IMR-90 (cell line): ENCODE results near the gene TMEM131. TPM values are rescaled to one million over a fixed set of nuclear protein-coding genes. Genes with fewer than 3 reads are reported as not detected.

Experiments
- ATAC-seq: fragments of 200-7000 bp; cut with Tn5 transposase; 2 replicates; pipeline ENCODE4 v1.9.1; 2020; ENCODE audit warnings: low read depth, mild to moderate bottlenecking, moderate library complexity
- BruUV-seq: library from RNA; stranded (reverse); fragments of 400-500 nt; replicated peaks from 2 replicates; lab custom pipeline; 2021; lab: Mats Ljungman, UMichigan
- CTCF ChIA-PET: fragments of 300-600 bp; formaldehyde crosslinking; extraction: SDS; loops from one replicate; lab custom pipeline; 2021; ENCODE audit warnings: antibody characterized with exemption; lab: Yijun Ruan, JAX
- POLR2A ChIA-PET: fragments of 300-600 bp; sonication (Branson Sonifier 250); formaldehyde crosslinking; loops from one replicate; lab custom pipeline; 2022; ENCODE audit warnings: antibody characterized with exemption; ENCODE audit not compliant: unreplicated experiment; lab: Charles Lee
- DNase-seq: peaks from one replicate; pipeline ENCODE4 v3.0.0; 2013
- H2AFZ ChIP-seq: replicated peaks from 2 replicates; pipeline ENCODE3; 2013; ENCODE audit warnings: low read length, mild to moderate bottlenecking; ENCODE audit not compliant: poor library complexity
- H2AK5ac ChIP-seq: 2 replicates; pipeline ENCODE4 v1.6.1; 2013; ENCODE audit warnings: low read depth, low read length, inconsistent platforms
- H2AK9ac ChIP-seq: replicated peaks from 2 replicates; pipeline ENCODE3; 2013; ENCODE audit warnings: mild to moderate bottlenecking, low read depth, low read length, moderate library complexity; ENCODE audit not compliant: poor library complexity
- H2BK120ac ChIP-seq: 2 replicates; pipeline ENCODE4 v1.6.1; 2013; ENCODE audit warnings: low read depth, low read length, inconsistent platforms
- H2BK15ac ChIP-seq: 3 replicates; pipeline ENCODE4 v1.6.1; 2013; ENCODE audit warnings: low read depth, low read length, inconsistent platforms
- H2BK20ac ChIP-seq: 2 replicates; pipeline ENCODE4 v1.6.1; 2013; ENCODE audit warnings: low read depth, mild to moderate bottlenecking, inconsistent platforms, low read length, moderate library complexity
- H2BK5ac ChIP-seq: 2 replicates; pipeline ENCODE4 v1.6.1; 2013; ENCODE audit warnings: mild to moderate bottlenecking, low read depth, low read length, inconsistent platforms; ENCODE audit not compliant: poor library complexity, severe bottlenecking
- H3K14ac ChIP-seq: replicated peaks from 2 replicates; pipeline ENCODE4 v1.6.1; 2013; ENCODE audit warnings: low read depth, low read length, inconsistent platforms
- H3K18ac ChIP-seq: 2 replicates; pipeline ENCODE4 v1.6.1; 2013; ENCODE audit warnings: low read depth, low read length, control low read depth
- H3K23ac ChIP-seq: 2 replicates; pipeline ENCODE4 v1.6.1; 2013; ENCODE audit warnings: low read depth, low read length, inconsistent platforms
- H3K27ac ChIP-seq: 2 replicates; pipeline ENCODE4 v1.5.1; 2013; ENCODE audit warnings: mild to moderate bottlenecking, control low read depth, low read length; ENCODE audit not compliant: insufficient read depth
- H3K27me3 ChIP-seq: 2 replicates; pipeline ENCODE4 v1.6.1; 2013; ENCODE audit warnings: low read length; ENCODE audit not compliant: control insufficient read depth, insufficient read depth
- H3K36me3 ChIP-seq: 2 replicates; pipeline ENCODE4 v1.6.1; 2013; ENCODE audit warnings: low read length, mixed read lengths; ENCODE audit not compliant: control insufficient read depth, insufficient read depth
- H3K4ac ChIP-seq: 2 replicates; pipeline ENCODE4 v1.6.1; 2013; ENCODE audit warnings: low read depth, low read length, inconsistent platforms
- H3K4me1 ChIP-seq: 2 replicates; pipeline ENCODE4 v1.6.1; 2013; ENCODE audit warnings: low read length, mixed read lengths; ENCODE audit not compliant: control insufficient read depth, insufficient read depth
- H3K4me2 ChIP-seq: 2 replicates; pipeline ENCODE4 v1.6.1; 2013; ENCODE audit warnings: low read depth, mild to moderate bottlenecking, control low read depth, low read length, moderate library complexity
- H3K4me3 ChIP-seq: 2 replicates; pipeline ENCODE4 v1.5.1; 2013; ENCODE audit warnings: low read depth, mild to moderate bottlenecking, control low read depth, low read length, moderate library complexity; ENCODE audit not compliant: insufficient read depth
- H3K56ac ChIP-seq: 2 replicates; pipeline ENCODE4 v1.6.1; 2013; ENCODE audit warnings: low read length, inconsistent platforms; ENCODE audit not compliant: insufficient read depth; ENCODE audit errors: extremely low read depth
- H3K79me1 ChIP-seq, 2 experiments: 2 replicates each; pipeline ENCODE4 v1.6.1; 2013; ENCODE audit warnings: low read length in 2 of 2, inconsistent platforms in 1 of 2, low read depth in 1 of 2
- H3K9ac ChIP-seq: 2 replicates; pipeline ENCODE4 v1.6.1; 2013; ENCODE audit warnings: low read depth, low read length, control low read depth
- H3K9me1 ChIP-seq: 2 replicates; pipeline ENCODE4 v1.6.1; 2013; ENCODE audit warnings: low read length, inconsistent platforms; ENCODE audit not compliant: insufficient read depth
- H3K9me3 ChIP-seq: 2 replicates; pipeline ENCODE4 v1.6.1; 2013; ENCODE audit warnings: low read length; ENCODE audit not compliant: control insufficient read depth, insufficient read depth
- H4K20me1 ChIP-seq: 2 replicates; pipeline ENCODE4 v1.6.1; 2013; ENCODE audit warnings: low read length, inconsistent platforms; ENCODE audit not compliant: insufficient read depth
- H4K5ac ChIP-seq: 2 replicates; pipeline ENCODE4 v1.6.1; 2013; ENCODE audit warnings: mild to moderate bottlenecking, low read depth, low read length, control low read depth
- H4K8ac ChIP-seq, 2 experiments: 2 replicates each; pipeline ENCODE4 v1.6.1; 2013; ENCODE audit warnings: low read depth in 2 of 2, low read length in 2 of 2, control low read depth in 1 of 2, inconsistent platforms in 1 of 2
- H4K91ac ChIP-seq: 2 replicates; pipeline ENCODE4 v1.6.1; 2013; ENCODE audit warnings: low read depth, low read length, inconsistent platforms; ENCODE audit not compliant: insufficient read depth
- BHLHE40 ChIP-seq: fragments of 150-350 bp; IDR thresholded peaks from 2 replicates; pipeline ENCODE4 v1.6.1; 2016; ENCODE audit warnings: mild to moderate bottlenecking, low read depth, low read length
- CHD1 ChIP-seq: IDR thresholded peaks from 2 replicates; pipeline ENCODE4 v1.6.1; 2012; ENCODE audit warnings: low read depth, low read length, improper control_type of control experiment
- CTCF ChIP-seq: conservative IDR thresholded peaks from 2 replicates; pipeline ENCODE4 v1.5.1; 2012; ENCODE audit warnings: mild to moderate bottlenecking, low read depth, low read length, improper control_type of control experiment
- FOS ChIP-seq: fragments of 150-350 bp; IDR thresholded peaks from 2 replicates; pipeline ENCODE4 v1.6.1; 2016; ENCODE audit warnings: low read depth, low read length
- MXI1 ChIP-seq: IDR thresholded peaks from 2 replicates; pipeline ENCODE4 v1.6.1; 2012; ENCODE audit warnings: low read depth, mild to moderate bottlenecking, low read length, moderate library complexity, borderline replicate concordance
- NFE2L2 ChIP-seq: fragments of 150-350 bp; IDR thresholded peaks from 2 replicates; pipeline ENCODE4 v1.6.1; 2016; ENCODE audit warnings: low read depth, mild to moderate bottlenecking, low read length
- POLR2A ChIP-seq: IDR thresholded peaks from 2 replicates; pipeline ENCODE4 v1.6.1; 2012; ENCODE audit warnings: mild to moderate bottlenecking, low read depth, low read length
- RAD21 ChIP-seq: IDR thresholded peaks from 2 replicates; pipeline ENCODE4 v1.6.1; 2012; ENCODE audit warnings: low read length, improper control_type of control experiment
- RCOR1 ChIP-seq: IDR thresholded peaks from 2 replicates; pipeline ENCODE4 v1.6.1; 2012; ENCODE audit warnings: mild to moderate bottlenecking, low read length, improper control_type of control experiment; ENCODE audit not compliant: insufficient replicate concordance
- WGBS, 2 experiments: methylation state at CpG; one replicate each; pipeline versions ENCODE4 v1.1.5 to v1.1.7; 2013; ENCODE audit warnings: missing lambda C conversion rate in 2 of 2; ENCODE audit not compliant: insufficient read length in 1 of 2; ENCODE audit errors: extremely low coverage in 2 of 2; 5-methylcytosine and 5-hydroxymethylcytosine counted together
- dilution Hi-C: fragments of 300-500 bp; cut with HindIII; formaldehyde crosslinking; loops from one replicate; pipeline ENCODE4 v1.14.3; 2018; ENCODE audit warnings: low sequenced_read_pairs; ENCODE audit not compliant: unreplicated experiment
- in situ Hi-C: fragments of 300-500 bp; cut with MboI; formaldehyde crosslinking; loops from 3 replicates; pipeline ENCODE4 v1.14.3; 2019; ENCODE audit warnings: low sequenced_read_pairs, inconsistent platforms, mixed read lengths
- intact Hi-C: fragments of 100-400 bp; cut with micrococcal nuclease; formaldehyde crosslinking; loops from 2 replicates; pipeline ENCODE4 v1.10.0; 2022
- polyA plus RNA-seq, 3 experiments: library from polyadenylated mRNA; depleted of rRNA; stranded (reverse); fragments of >200 nt; gene quantifications; 2 replicates each; pipeline ENCODE4 v1.2.3, GENCODE V29; 2012; ENCODE audit warnings: low replicate concordance in 1 of 3
- total RNA-seq: library from RNA; depleted of rRNA; stranded (reverse); fragments of >200 nt; gene quantifications from 2 replicates; pipeline ENCODE4 v1.2.3, GENCODE V29; 2012

The TMEM131 gene
- total and polyA plus RNA-seq, 2 of the 4 experiments (the other 2 are of a cell fraction) = 13.3 to 14.0 TPM

- H2BK5ac ChIP-seq = peak overlapping the region; percentile 70
- H3K9me3 ChIP-seq = no peaks in the 10 kb centered on the region
- H4K5ac ChIP-seq = peak overlapping the region; percentile 69; the same call in 1 of the 2 replicates
- no peak overlapping the region for H3K4ac ChIP-seq
- no peaks in the 10 kb centered on the region for H3K27me3 ChIP-seq
- DNase-seq (no peak), ATAC-seq (peak; percentile 49)
- H4K20me1 ChIP-seq = peaks cover 7% of the 10 kb centered on the region; the same call in 1 of the 2 replicates
- dilution Hi-C loops (no loop called here), in situ Hi-C loops (no loop called here), intact Hi-C loops (loop anchor here (5.0 kb wide), 2 partner anchors 40 to 80 kb away; no protein-coding TSS in a partner anchor)
- no TSS peak for BruUV-seq
- H2BK15ac ChIP-seq = peak overlapping the region; percentile 50; the same call in 1 of the 3 replicates
- no peak overlapping the region for H3K14ac ChIP-seq
- no peak overlapping the region for H3K9ac ChIP-seq
- no peak overlapping the region for H2BK120ac ChIP-seq
- H3K36me3 ChIP-seq = peaks cover 3% of the 10 kb centered on the region
- H3K4me1 ChIP-seq = peaks cover 10% of the 10 kb centered on the region
- ChIA-PET POLR2A (no interaction called here), CTCF (no interaction called here)
- H3K79me1 ChIP-seq = peaks cover 47 to 66% of the 10 kb centered on the region in 2 experiments
- no peak overlapping the region; the same call in 1 of the 2 replicates for H3K23ac ChIP-seq
- no CpG with 5 or more reads among the region's 1 CpG for WGBS, 2 experiments
- no peak overlapping the region for H4K91ac ChIP-seq
- H3K9me1 ChIP-seq = peaks cover 6% of the 10 kb centered on the region
- no peak overlapping the region for H4K8ac ChIP-seq
- no peak overlapping the region for H2AK9ac ChIP-seq
- H2AFZ ChIP-seq = no peak overlapping the region
- H3K27ac ChIP-seq = peak overlapping the region; percentile 16; the same call in 1 of the 2 replicates
- H3K4me3 ChIP-seq = no peak overlapping the region
- TF ChIP-seq BHLHE40 (no peak), RAD21 (no peak), POLR2A (no peak), FOS (no peak), NFE2L2 (no peak), MXI1 (no peak), CHD1 (no peak), CTCF (no peak), RCOR1 (no peak)
- peak overlapping the region; percentile 80 for H3K4me2 ChIP-seq
- H3K56ac ChIP-seq = no peak overlapping the region
- no peak overlapping the region for H2AK5ac ChIP-seq
- H2BK20ac ChIP-seq = no peak overlapping the region
- peak overlapping the region; percentile 86 for H3K18ac ChIP-seq
Measured at GRCh38 chr2:97911922-97912575, 83.7 kb downstream of the TMEM131 start.
